Eye (tissue), 1 donor: ENCODE data around the gene ZBTB8A.
"Not testable (repeated sequence)": the region's sequence is repeated elsewhere in the genome, so short reads cannot be mapped to it uniquely, and the experiment has no call there.

Experiments
- DNase-seq: peaks from one replicate; pipeline ENCODE4 v3.0.0-alpha.2; 2015

ZBTB8A gene

GRCh38 chr1:32538887-32539583 is at the start of gene ZBTB8A:
Gene ZBTB8A (plus strand): TSS chr1:32539427. CDS start chr1:32592932, 53,505 bp downstream.
- peak; percentile 92 for DNase-seq

GRCh38 chr1:32489774-32490454 is 49.3 kb upstream of the ZBTB8A start:
- DNase-seq = no peak

GRCh38 chr1:32491386-32491785 is 47.8 kb upstream of the ZBTB8A start:
- DNase-seq = no peak

- no peak for DNase-seq
Observed at GRCh38 chr1:32494196-32494595, 45.0 kb upstream of the ZBTB8A start.

GRCh38 chr1:32494711-32495337 is 44.4 kb upstream of the ZBTB8A start:
- no peak for DNase-seq

- peak; percentile 52 for DNase-seq
Observed at GRCh38 chr1:32496127-32496526, 43.1 kb upstream of the ZBTB8A start.

- no peak for DNase-seq
Observed at GRCh38 chr1:32498751-32499150, 40.5 kb upstream of the ZBTB8A start.

- DNase-seq = peak; percentile 83
Observed at GRCh38 chr1:32500387-32501209, 38.6 kb upstream of the ZBTB8A start.

- DNase-seq = no peak
Observed at GRCh38 chr1:32501865-32502264, 37.4 kb upstream of the ZBTB8A start.

- DNase-seq = no peak
Observed at GRCh38 chr1:32503153-32503552, 36.1 kb upstream of the ZBTB8A start.

GRCh38 chr1:32507021-32507420 is 32.2 kb upstream of the ZBTB8A start:
- no peak for DNase-seq

- no peak for DNase-seq
Observed at GRCh38 chr1:32508761-32509160, 30.5 kb upstream of the ZBTB8A start.

GRCh38 chr1:32509939-32510338 is 29.3 kb upstream of the ZBTB8A start:
- no peak for DNase-seq

GRCh38 chr1:32516402-32516801 is 22.8 kb upstream of the ZBTB8A start:
- no peak for DNase-seq

- DNase-seq = no peak
Observed at GRCh38 chr1:32518976-32519375, 20.3 kb upstream of the ZBTB8A start.

- DNase-seq = no peak
Observed at GRCh38 chr1:32521165-32521564, 18.1 kb upstream of the ZBTB8A start.

GRCh38 chr1:32525053-32525452 is 14.2 kb upstream of the ZBTB8A start:
- DNase-seq = no peak

- no peak for DNase-seq
Observed at GRCh38 chr1:32525661-32526444, 13.4 kb upstream of the ZBTB8A start.

GRCh38 chr1:32528550-32528949 is 10.7 kb upstream of the ZBTB8A start:
- DNase-seq = not testable (repeated sequence)

- no peak for DNase-seq
Observed at GRCh38 chr1:32533792-32534327, 5.4 kb upstream of the ZBTB8A start.

- no peak for DNase-seq
Observed at GRCh38 chr1:32536117-32536516, 3.1 kb upstream of the ZBTB8A start.

GRCh38 chr1:32536764-32537163 is 2.5 kb upstream of the ZBTB8A start:
- DNase-seq = no peak
